ENCODE data around the gene PRDX2. TPM values are rescaled to one million over a fixed set of nuclear protein-coding genes. Genes with fewer than 3 reads are reported as not detected.

Gene PRDX2
- total and polyA plus RNA-seq, 2 of the 4 experiments (the other 2 are of a cell fraction), result 371 to 378 TPM

DNA sequence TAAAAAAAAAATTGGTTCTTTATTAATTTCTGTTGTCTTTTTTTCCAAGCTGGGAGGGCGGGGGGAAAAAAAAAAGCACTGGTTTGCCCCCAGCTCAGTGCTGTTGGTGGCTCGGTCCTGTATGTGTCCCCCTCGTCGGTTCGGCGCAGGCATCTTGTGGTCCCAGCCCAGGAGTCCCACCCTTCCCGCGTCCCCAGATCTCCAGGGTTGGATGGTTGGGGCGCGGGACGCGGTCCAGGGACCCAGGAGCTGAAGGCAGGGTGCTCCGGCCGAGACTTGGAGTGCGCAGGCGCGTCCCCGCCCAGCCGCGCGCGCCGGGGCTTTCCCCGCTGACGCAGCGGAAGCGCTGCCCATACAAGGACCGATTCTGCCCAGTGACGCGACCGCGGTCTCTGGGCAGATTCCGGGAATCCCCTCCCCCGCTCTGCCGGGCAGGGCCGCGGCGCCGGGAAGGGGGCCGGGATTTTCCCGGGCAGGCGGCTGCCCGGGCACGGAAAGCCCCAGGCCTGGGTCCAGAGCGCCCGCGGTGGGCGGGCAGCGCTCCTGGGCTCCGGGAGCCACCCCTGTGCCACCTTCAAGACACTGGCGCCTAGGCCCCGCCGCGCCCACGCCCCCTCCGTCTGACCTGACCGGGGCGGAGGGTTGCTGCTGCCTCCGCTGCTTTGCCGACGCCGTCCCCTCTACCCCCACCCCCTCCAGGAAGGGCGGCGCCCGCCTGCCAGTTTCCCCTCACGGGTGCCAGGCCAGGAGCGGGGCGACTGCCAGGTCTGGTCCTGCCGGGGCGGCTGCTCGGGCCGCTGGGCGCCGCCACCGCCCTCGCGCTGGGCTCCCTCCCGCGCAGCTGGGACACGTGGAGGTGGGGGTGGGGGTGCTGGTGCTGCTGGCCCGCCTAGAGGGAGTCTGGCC lies 8.1 kb downstream of the PRDX2 start:
- peak overlapping the region; percentile 95 for H3K14ac ChIP-seq (replicated peaks; ENCODE audit: low read depth, low read length)
- H3K4me3 ChIP-seq (ENCODE audit: insufficient read depth, low read depth, low read length), result peak overlapping the region; percentile 97
- ChIA-PET CTCF (interaction anchor here (0.5 to 3.0 kb wide), 9 partner anchors 15 to 392 kb away, joined by 3 to 23 read pairs (median 6); no protein-coding TSS in a partner anchor), POLR2A (ENCODE audit: unreplicated experiment) (interaction anchor here (0.6 to 2.4 kb wide), 3 partner anchors 11 to 243 kb away, joined by 3 to 11 read pairs (median 9); no protein-coding TSS in a partner anchor)
- peak overlapping the region; percentile 79 for H2BK120ac ChIP-seq (ENCODE audit: low read depth, low read length)
- H4K91ac ChIP-seq (ENCODE audit: insufficient read depth, low read depth, low read length), result peak overlapping the region; percentile 88
- H3K23ac ChIP-seq (ENCODE audit: low read depth, low read length), result peak overlapping the region; percentile 89
- H3K9me1 ChIP-seq (ENCODE audit: insufficient read depth, low read length), result no peaks in the 10 kb centered on the region; the same call in 1 of the 2 replicates
- peaks cover 0 to 34% of the 10 kb centered on the region in 2 experiments; a peak in 2 of 4 replicates for H3K79me1 ChIP-seq (ENCODE audit: low read depth in 1 of 2, low read length in 2 of 2)
- H4K5ac ChIP-seq (ENCODE audit: low read depth, low read length), result peak overlapping the region; percentile 61
- H3K36me3 ChIP-seq (ENCODE audit: control insufficient read depth, insufficient read depth, low read length), result no peaks in the 10 kb centered on the region
- peaks cover 14% of the 10 kb centered on the region for H3K4me1 ChIP-seq (ENCODE audit: control insufficient read depth, insufficient read depth, low read length)
- H3K4ac ChIP-seq (ENCODE audit: low read depth, low read length), result peak overlapping the region; percentile 97
- 0% methylated on average over 35 of the region's 81 CpGs; no CpG with 5 or more reads in 1 of the 2 experiments for WGBS, 2 experiments (ENCODE audit: extremely low coverage in 2 of 2, insufficient read length in 1 of 2)
- H3K56ac ChIP-seq (ENCODE audit: extremely low read depth, insufficient read depth, low read length), result peak overlapping the region; percentile 70
- H3K4me2 ChIP-seq (ENCODE audit: low read depth, low read length), result peak overlapping the region; percentile 80
- H3K27me3 ChIP-seq (ENCODE audit: control insufficient read depth, insufficient read depth, low read length), result no peaks in the 10 kb centered on the region
- in situ Hi-C loops (cut with MboI; ENCODE audit: low sequenced_read_pairs) (loop anchor here (25.0 kb wide), 1 partner anchor 1044 kb away; no protein-coding TSS in a partner anchor), dilution Hi-C loops (cut with HindIII; ENCODE audit: low sequenced_read_pairs, unreplicated experiment) (no loop called here), intact Hi-C loops (cut with micrococcal nuclease) (no loop called here)
- H2BK5ac ChIP-seq (ENCODE audit: low read depth, low read length, poor library complexity, severe bottlenecking), result peak overlapping the region; percentile 92
- peak overlapping the region; percentile 43 to 88 for H4K8ac ChIP-seq (ENCODE audit: low read depth in 2 of 2, low read length in 2 of 2)
- peak overlapping the region; percentile 99 for H2AK9ac ChIP-seq (replicated peaks; ENCODE audit: low read depth, low read length, poor library complexity)
- H3K27ac ChIP-seq (ENCODE audit: insufficient read depth, low read length), result peak overlapping the region; percentile 85
- 0 out of 3 replicates have a peak overlapping the region, but pooled peaks have one; percentile 51 for H2BK15ac ChIP-seq (ENCODE audit: low read depth, low read length)
- H3K9ac ChIP-seq (ENCODE audit: low read depth, low read length), result peak overlapping the region; percentile 80
- peaks cover 20% of the 10 kb centered on the region for H4K20me1 ChIP-seq (ENCODE audit: insufficient read depth, low read length)
- peak overlapping the region; percentile 69 for H3K18ac ChIP-seq (ENCODE audit: low read depth, low read length)
- peak overlapping the region; percentile 91 for H2AFZ ChIP-seq (replicated peaks; ENCODE audit: low read length, poor library complexity)
- ATAC-seq (ENCODE audit: low read depth) (peak; percentile 28), DNase-seq (peak; percentile 92)
- H3K9me3 ChIP-seq (ENCODE audit: control insufficient read depth, insufficient read depth, low read length), result no peaks in the 10 kb centered on the region
- BruUV-seq (replicated peaks), result no TSS peak
- H2AK5ac ChIP-seq (ENCODE audit: low read depth, low read length), result peak overlapping the region; percentile 96
- H2BK20ac ChIP-seq (ENCODE audit: low read depth, low read length), result peak overlapping the region; percentile 69; the same call in 1 of the 2 replicates
- TF ChIP-seq CEBPB (IDR thresholded peaks at IDR 0.05; ENCODE audit: low read depth, low read length) (no peak), RFX5 (IDR thresholded peaks at IDR 0.05; ENCODE audit: low read depth, low read length) (peak; percentile 75; the same call in 1 of the 2 replicates), CHD1 (IDR thresholded peaks at IDR 0.05; ENCODE audit: low read depth, low read length) (peak; percentile 63; the same call in 1 of the 2 replicates), NFE2L2 (IDR thresholded peaks at IDR 0.05; ENCODE audit: low read depth, low read length) (0 out of 2 replicates have a peak, but pooled peaks have one; percentile 35), FOS (IDR thresholded peaks at IDR 0.05; ENCODE audit: low read depth, low read length) (no peak), SMC3 (IDR thresholded peaks at IDR 0.05; ENCODE audit: low read depth, low read length) (no peak), MXI1 (IDR thresholded peaks at IDR 0.05; ENCODE audit: borderline replicate concordance, low read depth, low read length) (no peak), BHLHE40 (IDR thresholded peaks at IDR 0.05; ENCODE audit: low read depth, low read length) (peak; percentile 17), MAZ (IDR thresholded peaks at IDR 0.05; ENCODE audit: borderline replicate concordance, low read depth, low read length) (peak; percentile 85), MAFK (IDR thresholded peaks at IDR 0.05; ENCODE audit: low read depth, low read length) (peak; percentile 8; the same call in 1 of the 2 replicates), RCOR1 (IDR thresholded peaks at IDR 0.05; ENCODE audit: insufficient replicate concordance, low read length) (no peak), POLR2A (IDR thresholded peaks at IDR 0.05; ENCODE audit: low read depth, low read length) (peak; percentile 96), RAD21 (IDR thresholded peaks at IDR 0.05; ENCODE audit: low read length) (no peak)
- TF ChIP-seq, protein P1, sequence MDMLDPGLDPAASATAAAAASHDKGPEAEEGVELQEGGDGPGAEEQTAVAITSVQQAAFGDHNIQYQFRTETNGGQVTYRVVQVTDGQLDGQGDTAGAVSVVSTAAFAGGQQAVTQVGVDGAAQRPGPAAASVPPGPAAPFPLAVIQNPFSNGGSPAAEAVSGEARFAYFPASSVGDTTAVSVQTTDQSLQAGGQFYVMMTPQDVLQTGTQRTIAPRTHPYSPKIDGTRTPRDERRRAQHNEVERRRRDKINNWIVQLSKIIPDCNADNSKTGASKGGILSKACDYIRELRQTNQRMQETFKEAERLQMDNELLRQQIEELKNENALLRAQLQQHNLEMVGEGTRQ (IDR thresholded peaks at IDR 0.05; ENCODE audit: low read depth, low read length), result peak; percentile 80
- TF ChIP-seq, protein P2, sequence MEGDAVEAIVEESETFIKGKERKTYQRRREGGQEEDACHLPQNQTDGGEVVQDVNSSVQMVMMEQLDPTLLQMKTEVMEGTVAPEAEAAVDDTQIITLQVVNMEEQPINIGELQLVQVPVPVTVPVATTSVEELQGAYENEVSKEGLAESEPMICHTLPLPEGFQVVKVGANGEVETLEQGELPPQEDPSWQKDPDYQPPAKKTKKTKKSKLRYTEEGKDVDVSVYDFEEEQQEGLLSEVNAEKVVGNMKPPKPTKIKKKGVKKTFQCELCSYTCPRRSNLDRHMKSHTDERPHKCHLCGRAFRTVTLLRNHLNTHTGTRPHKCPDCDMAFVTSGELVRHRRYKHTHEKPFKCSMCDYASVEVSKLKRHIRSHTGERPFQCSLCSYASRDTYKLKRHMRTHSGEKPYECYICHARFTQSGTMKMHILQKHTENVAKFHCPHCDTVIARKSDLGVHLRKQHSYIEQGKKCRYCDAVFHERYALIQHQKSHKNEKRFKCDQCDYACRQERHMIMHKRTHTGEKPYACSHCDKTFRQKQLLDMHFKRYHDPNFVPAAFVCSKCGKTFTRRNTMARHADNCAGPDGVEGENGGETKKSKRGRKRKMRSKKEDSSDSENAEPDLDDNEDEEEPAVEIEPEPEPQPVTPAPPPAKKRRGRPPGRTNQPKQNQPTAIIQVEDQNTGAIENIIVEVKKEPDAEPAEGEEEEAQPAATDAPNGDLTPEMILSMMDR (conservative IDR thresholded peaks at IDR 0.05; ENCODE audit: low read depth, low read length), result no peak
